GM19238 (cell line): ENCODE data around the gene ITGB1.

Source experiments
- DNase-seq: peaks from one replicate; pipeline ENCODE4 v3.0.0; 2011; ENCODE audit warnings: low spot score; ENCODE audit not compliant: insufficient read length

Gene ITGB1

GRCh38 chr10:32890444-32890843, 67.6 kb downstream of the ITGB1 start:
- DNase-seq, result no peak

GRCh38 chr10:32889631-32890212, 68.3 kb downstream of the ITGB1 start:
- no peak for DNase-seq

- DNase-seq, result no peak
Observed at GRCh38 chr10:32888161-32888927, 69.7 kb downstream of the ITGB1 start.

GRCh38 chr10:32887481-32887880, 70.5 kb downstream of the ITGB1 start:
- DNase-seq, result no peak

GRCh38 chr10:32882076-32882475, 76.0 kb downstream of the ITGB1 start:
- no peak for DNase-seq

GRCh38 chr10:32878646-32879045, 79.4 kb downstream of the ITGB1 start:
- no peak for DNase-seq

GRCh38 chr10:32877915-32878314, 80.1 kb downstream of the ITGB1 start:
- no peak for DNase-seq

GRCh38 chr10:32865170-32865569, 92.9 kb downstream of the ITGB1 start:
- no peak for DNase-seq

GRCh38 chr10:32854435-32854834, 103.6 kb downstream of the ITGB1 start:
- DNase-seq, result no peak

GRCh38 chr10:32851301-32851700, 106.7 kb downstream of the ITGB1 start:
- DNase-seq, result no peak
